Glomerular visceral epithelial cell (primary cell): ENCODE results near the gene BLNK.

Source experiments
- DNase-seq: peaks from one replicate; pipeline ENCODE4 v3.0.0-alpha.2; 2016; ENCODE audit errors: extremely low spot score

BLNK gene

DNA sequence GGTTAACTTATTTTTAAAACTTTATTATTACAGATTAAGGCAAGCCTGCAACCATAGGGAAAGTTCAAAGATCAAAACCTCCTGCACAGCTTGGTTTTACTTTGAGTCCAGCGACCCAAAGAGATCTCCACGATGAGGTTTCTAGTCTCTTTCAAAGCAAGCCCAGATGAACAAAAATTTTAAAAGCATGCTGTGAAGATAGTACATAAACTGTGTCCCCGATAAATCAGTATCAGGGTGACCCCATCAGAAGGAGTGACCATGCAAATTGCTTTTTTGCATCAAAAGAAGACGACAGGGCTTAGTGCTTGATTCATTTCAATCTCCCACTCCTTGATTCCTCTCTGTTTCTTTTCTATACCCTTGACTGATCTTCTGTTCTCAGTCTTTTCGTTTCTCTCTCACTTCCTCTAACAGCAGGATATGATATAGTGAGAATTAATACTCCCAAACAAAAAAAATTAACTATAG lies 16.8 kb upstream of the BLNK start:
- no peak for DNase-seq

DNA sequence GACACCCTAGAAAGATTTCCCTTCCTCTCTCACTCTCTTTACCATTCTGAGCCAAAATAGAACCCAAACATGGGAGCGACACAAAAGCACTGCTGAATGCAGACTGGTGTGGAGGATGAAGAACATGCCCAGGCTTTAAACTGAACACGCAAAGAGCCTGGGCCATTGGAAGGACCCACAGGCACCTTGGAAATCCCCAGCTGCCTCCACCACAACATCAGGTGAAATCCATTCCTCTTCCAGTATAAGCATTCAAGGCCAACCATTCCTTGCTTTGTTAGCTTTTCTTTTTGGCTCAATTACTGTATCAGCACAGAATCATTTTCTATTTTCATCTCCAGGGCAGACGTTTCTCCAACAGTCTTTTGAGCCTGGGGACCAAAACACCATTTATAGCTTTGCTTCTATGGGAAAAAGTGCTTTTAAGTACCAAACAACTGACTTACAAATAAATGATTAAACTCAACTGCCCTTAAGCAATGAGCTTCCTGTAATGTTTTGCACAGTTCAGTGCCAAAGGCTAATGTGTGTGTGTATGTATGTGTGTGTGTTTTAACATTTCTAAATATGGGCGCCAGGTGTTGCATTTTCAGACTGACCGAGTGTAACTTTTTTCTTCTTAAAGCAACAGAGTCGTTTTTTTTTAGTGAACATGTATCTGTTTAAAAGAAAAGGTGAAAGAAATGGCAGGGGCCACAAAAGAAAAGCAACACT lies 16.2 kb upstream of the BLNK start:
- peak; percentile 58 for DNase-seq

DNA sequence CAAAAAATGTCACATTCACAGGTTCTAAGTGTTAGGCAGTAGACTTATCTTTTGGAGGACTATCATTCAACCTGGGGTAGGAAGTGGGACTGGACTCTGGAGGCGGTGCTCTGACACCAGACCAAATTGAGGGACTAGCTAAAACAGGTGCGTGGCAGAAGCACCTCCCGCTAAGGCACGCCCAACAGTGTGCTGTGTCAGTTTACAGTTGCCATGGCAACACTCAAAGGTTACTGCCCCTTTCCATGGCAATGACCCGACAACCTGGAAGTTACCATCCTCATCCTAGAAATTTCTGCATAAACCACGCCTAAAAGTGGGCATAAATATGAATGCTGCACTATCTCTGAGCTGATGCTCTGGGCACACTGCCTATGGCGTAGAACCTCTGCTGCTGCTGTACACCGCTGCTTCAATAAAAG lies 14.0 kb upstream of the BLNK start:
- no peak for DNase-seq

DNA sequence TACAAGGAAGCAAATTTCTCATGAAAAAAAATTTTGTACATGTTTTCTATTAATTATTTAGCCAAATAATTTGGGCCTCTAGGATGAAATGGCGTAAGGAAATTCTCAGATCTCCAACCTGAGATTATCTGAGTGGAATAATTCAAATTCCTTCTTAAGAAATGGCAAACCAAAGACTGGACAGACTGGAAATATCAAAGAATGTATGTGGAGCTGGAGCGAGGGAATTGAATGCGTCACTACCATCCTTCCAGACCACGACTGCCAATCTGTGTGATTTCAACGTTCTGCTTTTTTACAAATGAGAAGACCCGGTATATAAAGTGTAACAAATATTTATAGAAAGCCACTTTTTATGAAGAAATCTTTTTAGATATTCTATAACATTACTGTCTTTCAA lies 12.4 kb upstream of the BLNK start:
- no peak for DNase-seq

DNA sequence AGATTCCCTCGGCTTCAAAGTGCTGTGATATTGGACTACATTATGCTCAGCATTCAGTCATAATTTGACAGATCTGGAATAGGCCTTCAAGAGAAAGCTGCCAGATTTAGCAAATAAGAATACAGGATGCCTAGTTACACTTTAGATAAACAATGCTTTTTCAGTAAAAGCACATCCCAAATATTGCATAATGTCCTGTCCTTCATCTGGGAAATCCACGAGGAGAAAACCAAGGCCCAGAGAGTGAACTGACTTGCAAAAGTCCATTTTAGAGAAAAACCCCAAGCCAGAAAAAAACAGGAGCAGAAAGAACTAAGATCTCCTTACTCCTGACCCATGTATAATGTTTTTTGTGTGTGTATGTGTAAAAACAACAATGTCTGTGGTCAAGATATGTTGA lies 12.0 kb upstream of the BLNK start:
- DNase-seq, result no peak

DNA sequence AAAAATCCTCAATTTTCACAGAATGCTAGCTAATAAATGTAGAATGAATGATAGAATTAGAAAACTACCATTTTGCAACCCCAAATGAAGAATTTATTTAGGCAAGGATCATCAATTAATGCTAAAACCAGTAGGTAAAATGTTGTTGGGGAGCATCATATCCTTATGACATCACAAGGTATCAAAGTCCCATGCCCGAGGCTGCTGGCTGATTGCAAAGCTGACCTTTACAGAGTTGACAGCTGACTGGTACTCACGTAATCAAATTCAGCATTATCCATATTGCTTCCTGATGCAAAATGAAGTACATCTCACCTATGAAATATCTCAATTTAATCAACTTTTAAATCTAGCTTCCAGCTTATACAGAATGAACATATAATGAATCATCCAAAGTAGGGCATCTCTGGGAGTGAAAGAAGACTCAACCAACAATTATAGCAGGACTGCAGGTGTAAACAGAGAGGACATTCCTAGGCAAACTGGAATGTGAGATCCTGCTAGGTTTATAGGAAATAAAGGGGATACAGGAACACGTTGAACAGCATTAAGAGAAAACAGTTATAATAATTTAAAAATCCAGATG lies 10.2 kb upstream of the BLNK start:
- no peak for DNase-seq

DNA sequence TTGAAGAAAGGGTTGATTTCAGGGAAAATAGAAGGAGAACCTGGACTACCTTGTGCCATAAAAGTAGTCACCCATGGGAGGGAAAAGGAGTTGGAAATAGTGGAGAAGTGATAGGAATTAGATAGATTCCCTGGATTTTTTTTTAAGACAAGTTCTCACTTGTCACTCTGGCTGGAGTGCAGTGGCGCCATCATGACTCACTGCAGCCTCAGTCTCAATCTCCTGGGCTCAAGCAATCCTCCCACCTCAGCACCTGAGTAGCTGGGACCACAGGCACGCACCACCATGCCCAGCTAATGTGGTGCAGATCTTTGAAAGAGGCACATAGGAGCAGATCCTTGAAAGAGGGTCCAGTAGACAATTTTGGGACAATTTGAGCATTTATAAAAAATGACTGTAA lies 9.5 kb upstream of the BLNK start:
- DNase-seq, result no peak

DNA sequence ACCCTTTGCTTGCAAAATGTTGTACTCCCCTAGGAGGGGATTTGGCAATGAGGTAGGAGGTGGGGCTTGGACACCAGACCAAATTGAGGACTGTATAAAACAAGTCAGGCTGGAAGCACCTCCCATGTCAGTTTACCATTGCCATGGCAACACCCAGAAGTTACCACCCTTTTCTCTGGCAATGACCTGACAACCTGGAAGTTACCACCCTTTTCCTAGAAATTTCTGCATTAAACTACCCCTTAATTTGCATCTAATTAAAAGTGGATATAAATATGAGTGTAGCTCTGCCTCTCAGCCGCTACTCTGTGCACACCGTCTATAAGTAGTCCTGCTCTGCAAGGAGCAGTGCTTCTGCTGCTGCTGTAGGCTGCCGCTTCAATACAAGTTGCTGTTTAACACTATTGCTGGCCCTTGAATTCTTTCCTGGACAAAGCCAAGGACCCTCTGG lies 7.8 kb upstream of the BLNK start:
- DNase-seq, result no peak

DNA sequence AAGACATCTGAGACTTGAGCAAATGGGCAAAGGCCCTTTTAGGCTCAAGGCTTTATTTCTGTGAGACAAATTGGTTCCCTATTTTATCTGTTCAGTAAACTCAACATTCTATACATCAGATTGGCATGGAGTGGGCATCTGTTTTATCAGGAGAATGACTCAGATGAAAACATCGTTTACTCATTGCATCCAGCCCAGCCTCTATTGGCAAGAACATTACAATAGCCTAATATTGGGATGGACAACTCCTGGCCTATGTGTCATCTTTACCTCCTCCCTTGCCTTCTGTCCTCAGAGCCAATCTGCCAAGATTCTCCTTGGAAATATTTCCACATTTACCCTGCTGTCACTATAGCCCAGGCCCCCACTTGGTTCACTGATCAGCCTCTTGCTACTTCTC lies 5.5 kb upstream of the BLNK start:
- no peak for DNase-seq

DNA sequence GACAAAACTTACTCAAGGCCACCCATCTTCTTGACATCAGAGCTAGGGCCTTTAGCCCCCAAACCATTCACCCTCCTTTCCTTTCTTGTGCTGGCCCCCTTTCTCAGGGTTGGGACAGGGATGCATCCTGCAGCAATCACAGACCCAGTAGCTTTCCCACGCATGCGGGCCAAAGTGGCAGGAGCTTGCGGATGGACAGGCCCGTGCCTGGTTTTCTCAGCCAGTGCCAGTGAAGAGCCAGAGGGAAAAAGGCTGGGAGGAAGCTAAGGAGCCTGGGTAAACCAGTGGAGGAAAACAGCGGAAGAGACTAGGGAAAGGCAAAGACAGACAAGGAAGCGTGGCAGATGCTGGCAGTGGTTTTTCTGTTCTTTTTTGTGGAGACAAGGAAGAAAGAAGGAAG lies 5.1 kb upstream of the BLNK start:
- no peak for DNase-seq

DNA sequence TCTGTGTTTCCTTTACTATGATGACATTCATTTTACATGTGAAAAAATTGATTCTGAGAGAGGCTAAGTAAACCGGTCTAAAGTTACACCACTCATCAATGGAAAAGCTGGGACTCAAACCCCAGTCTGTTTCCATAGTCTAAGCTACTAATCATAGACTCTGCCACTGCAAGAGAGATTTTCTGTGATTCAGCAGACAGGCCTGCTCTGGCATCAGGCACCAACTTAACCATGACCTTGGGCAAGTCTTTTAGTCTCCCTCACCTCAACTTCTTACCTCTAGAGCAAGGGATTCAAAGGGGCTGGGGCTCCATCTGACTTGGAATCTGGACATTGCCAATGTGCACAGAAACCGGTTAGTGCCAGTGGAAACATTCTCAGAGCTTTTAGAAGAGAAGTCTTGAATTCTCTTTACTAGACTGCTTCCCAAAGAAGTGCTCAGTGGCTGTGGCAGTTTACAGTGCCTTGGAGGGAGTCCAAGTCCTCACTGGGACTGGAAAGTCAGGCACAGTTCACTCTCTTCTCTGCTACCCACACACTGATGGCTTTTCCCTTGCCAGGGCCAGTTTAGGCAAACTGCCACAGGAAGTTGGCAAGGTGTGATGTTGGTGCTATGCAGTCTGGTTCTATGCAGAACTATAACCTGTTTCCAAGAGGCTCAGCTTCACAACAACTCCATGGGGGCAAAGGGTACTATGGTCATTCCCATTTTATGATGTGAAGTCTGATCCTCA lies 4.5 kb upstream of the BLNK start:
- no peak for DNase-seq

DNA sequence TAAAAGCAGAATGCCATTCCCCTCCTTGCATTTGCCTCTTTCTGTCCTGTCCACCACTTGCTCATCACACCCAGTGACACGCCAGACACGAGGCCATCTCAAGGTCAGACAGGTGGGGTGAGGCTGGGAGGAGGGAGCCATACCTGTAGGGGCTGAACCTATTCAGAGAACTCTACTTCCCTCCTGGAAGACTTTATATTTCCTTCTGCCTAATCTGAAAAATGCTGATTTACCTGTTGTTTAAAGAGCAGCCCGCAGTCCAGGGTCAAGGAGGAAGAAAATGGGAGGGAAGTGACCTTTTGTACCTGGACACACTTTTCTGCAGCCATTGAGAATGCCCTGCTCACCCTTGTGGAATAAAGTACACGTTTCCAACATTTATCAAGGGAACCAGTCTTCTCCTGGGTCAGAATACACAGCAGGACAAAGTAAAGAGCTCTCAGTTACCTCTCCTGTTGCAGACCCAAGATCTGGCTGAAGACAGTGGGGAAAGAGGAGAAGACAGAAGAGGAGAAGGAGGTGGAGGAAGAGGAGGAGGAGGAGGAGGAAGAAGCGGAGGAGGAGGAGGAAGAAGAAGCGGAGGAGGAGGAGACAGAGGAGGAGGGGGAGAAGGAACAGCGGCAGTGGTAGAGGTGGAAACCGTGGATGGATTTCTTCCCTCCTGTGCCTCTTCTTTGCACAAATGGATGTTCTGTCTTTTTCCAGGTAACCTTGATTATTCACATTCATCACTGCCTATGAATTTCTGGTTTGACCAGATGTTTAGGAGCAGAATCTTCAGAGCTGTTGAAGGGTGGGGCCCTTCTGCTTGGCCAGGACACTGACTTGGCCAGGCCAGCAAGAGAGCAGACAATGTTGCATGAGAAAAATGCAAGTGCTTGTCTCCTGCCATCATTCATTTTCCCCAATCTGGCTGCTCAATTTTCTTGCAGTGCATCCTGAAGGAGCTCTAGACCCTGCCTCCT lies 1.2 kb upstream of the BLNK start:
- no peak for DNase-seq

DNA sequence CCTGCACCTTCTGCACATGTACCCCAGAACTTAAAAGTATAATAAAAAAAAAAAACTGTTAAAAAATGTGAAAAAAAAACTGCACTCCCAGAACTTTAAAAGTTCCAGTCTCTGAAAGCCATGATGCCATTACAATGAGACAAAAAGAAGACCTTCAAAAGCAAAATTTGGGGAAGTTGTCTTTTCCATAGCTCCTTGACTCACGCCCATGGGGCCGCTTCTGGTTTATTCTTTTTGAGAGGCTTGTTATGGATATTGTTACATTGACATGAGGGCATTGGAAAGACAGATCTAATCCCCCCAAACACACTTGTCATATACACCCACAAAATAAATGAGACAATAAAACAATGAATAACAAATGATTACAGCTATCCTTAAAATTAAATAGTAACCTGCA lies 798 bp downstream of the BLNK start:
- no peak for DNase-seq

DNA sequence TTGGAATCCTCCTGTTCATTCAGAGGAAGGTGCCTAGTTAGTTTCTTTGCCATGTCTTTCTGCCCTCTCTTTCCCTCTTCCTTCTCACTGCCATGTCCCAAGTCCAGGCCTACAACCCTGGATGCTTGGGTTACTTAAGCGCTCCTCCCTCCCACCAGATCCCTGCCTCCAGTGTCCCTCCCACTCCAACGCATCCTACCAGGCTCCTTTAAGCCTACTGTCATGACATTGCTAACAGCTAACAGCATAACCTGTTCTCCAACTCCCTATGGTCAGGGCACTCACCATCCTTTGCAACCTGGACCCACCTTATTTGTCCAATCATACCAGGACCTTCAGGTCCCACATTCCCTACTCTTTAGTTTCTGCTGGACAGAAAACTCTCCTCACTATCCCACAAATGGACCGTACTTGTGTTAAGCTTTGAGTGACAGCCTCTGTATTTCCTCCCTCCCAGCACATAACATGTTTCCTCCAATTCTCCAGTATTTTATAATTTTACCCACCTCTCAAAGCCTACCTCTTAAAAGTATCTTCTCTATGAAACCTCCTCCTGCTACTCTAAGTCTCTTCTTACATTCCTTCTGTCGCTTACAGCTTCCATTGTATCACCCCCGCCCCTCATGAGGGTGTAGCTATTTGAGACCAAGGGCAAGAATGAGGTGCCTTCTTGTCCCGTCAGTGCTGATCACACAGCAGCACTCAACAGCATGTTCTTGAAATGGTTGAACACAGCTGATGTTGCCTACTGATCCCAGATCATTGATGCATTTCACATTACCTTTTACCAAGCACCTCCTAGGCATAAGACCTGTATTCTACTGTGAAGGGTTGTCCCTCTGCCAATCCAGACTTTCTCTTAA lies 1.7 kb downstream of the BLNK start:
- DNase-seq, result no peak

DNA sequence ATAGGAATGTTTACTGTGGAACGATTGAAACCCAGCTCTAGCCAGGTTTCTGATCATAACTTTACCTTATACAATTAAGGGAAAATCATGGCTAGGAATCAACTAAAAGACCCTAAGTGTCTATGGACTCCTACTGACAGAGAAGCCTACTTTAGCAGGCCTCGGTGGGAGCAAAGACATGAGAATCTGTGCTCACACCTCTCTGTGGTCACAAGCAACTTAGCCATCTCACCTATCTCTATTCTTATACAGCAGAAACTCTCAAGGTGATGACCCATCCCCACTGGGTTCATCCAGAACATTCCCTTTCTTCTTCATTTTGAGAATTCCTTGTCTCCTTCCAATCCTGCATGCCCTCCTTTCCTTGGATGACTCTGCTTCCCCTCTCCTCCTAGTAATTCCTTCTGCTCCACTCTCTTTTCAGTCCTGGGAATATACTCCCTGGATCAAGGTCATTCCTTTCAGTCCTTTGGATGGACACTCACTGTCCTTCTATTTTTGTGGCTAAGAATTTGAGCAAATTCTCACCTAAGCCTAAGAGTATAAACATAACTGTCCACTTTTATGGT lies 2.9 kb downstream of the BLNK start:
- DNase-seq, result no peak

DNA sequence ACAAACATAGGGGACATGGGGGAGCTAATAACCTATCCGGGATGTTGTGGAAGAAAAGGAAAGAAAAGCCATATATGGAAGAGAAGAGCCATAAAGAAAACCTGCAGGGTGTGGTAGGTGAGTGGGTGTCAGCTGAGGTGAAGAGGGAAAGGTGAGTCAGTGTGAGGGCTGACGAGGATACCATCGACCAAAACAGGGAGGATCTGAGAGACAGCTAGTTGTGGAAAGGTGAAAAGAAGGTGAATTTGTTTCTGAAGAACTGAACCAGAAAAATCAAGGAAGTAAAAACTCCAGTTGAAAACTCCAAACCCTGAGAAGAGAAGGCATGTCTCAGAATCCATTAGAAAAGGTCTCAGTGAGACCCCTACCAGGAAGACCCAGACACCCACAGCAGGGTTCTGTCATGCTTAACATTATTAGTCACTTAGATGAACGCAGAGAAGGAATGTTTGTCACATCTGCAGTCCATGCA lies 4.1 kb downstream of the BLNK start:
- DNase-seq, result no peak

DNA sequence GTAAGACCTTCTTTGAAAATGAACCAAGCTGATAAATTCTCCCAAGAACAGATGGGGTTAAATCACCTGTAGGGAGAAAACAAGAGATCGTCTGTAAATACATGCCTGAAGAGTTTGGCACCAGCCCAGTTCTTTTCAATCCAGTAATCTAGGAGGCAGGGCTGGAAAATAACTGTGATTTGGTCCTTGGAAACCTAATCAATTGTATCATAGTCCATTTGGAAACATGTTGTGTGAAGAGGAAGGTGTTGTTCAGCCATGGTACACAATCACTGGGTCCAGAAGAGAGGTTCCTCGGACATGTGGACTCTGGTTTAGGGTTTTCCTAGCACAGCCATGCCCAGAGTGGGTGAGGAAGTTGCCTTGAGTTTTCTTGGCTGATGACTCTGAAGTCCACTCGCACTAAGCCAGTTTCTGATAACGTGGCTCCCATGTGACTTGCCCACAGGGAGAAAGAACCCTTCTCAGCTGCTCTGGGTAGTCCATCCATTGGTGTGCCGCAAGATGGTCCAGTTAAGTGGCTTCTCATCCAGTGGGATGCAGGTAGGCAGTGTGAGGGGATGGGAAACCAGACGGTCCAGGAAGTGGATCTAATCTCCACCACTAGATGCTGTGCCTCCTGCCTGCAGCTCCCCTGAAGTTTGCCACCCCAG lies 5.1 kb downstream of the BLNK start:
- no peak for DNase-seq

DNA sequence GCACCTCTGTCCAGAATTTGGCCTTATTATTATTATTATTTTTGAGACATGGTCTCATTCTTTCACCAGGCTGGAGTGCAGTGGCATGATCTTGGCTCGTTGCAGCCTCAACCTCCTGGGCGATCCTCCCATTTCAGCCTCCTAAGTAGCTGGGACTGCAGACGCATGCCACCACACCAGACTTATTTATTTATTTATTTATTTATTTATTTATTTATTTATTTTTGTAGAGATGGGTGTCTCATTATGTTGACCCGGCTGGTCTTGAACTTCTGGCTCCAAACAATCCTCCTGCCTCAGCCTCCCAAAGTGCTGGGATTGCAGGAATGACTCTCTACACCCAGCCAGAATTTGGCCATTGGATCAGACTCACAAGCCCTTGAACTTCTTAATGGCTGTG lies 6.4 kb downstream of the BLNK start:
- DNase-seq, result no peak

DNA sequence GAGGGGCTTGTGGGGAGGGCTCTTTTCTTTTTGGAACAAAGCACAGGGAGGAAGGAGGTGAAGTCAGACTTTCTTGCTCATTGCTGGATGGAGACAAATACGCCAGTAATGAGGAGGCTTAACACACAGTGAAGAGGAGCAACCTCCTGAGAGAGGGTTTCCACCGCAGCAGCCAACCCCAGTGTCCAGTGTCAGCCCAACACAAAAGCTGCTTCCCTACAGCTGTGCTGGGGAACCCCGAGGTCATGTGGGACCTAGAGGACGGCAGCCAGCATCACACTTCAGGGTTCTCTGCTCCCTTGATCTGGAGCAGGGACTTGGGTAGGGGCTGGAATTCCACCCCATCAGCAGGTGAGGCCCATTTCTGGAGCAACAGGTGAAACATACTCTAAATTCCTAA lies 7.7 kb downstream of the BLNK start:
- no peak for DNase-seq

DNA sequence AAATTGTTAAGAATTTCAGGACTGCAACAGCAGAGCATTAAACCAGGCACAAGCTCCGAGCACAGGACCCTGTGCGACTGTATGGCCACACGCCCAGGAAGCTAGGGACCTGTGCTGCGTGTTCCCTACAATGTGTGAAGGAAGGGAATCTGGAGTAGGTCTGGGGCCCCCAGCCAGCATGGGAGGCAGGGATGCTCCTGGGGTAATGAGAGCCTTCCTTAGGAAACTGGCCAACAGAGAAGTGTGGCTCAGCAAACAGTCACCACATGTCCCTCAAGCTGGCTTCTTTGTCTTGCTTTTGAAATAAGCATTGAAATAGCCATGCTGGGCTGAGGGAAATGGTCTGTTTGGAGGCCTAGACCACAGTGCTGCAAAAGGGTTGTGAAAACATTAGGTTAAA lies 8.2 kb downstream of the BLNK start:
- DNase-seq, result no peak
